ENCODE results near the gene RAB4A.

RAB4A gene

DNA sequence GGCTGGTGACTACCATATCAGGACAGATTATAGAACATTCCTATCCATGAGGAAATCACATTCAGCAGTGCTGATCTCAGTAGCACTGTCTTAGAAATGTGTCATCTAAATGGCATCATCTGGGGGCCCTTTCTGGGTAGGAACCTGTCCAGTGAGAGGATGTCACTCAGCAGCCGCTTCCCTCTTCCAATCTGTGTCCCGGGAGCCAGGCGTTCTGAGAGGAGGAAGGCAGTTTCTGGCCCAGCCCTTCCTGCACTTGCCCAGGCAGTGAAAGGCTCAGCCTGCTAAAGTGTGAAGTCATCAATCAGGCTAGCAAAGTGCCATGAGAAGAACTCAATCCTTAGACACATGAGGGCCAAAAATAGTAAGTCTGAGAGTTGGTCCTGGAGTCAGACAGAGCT lies 25.6 kb downstream of the RAB4A start:
- TF ChIP-seq, protein P1, sequence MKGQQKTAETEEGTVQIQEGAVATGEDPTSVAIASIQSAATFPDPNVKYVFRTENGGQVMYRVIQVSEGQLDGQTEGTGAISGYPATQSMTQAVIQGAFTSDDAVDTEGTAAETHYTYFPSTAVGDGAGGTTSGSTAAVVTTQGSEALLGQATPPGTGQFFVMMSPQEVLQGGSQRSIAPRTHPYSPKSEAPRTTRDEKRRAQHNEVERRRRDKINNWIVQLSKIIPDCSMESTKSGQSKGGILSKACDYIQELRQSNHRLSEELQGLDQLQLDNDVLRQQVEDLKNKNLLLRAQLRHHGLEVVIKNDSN (IDR thresholded peaks at IDR 0.05), result no peak

GRCh38 chr1:229297746-229298145 lies 26.8 kb downstream of the RAB4A start:
- TF ChIP-seq FOXM1 (IDR thresholded peaks at IDR 0.05; ENCODE audit: borderline replicate concordance, low read depth), result no peak
- no peak for TF ChIP-seq NFIC (IDR thresholded peaks at IDR 0.05)

- TF ChIP-seq CEBPB (IDR thresholded peaks at IDR 0.05) (no peak), YY1 (IDR thresholded peaks at IDR 0.05; ENCODE audit: low read depth) (no peak), MAX (IDR thresholded peaks at IDR 0.05) (no peak), ZBTB7A (IDR thresholded peaks at IDR 0.05; ENCODE audit: low read depth) (no peak), REST (IDR thresholded peaks at IDR 0.05; ENCODE audit: low read depth) (no peak), RAD21 (IDR thresholded peaks at IDR 0.05; ENCODE audit: low read depth) (no peak), EGR1 (IDR thresholded peaks at IDR 0.05) (no peak), TAF1 (IDR thresholded peaks at IDR 0.05; ENCODE audit: low read depth) (no peak), TEAD4 (IDR thresholded peaks at IDR 0.05) (no peak), CREB1 (IDR thresholded peaks at IDR 0.05; ENCODE audit: low read depth) (no peak), FOXM1 (IDR thresholded peaks at IDR 0.05; ENCODE audit: borderline replicate concordance, low read depth) (no peak), EP300 (IDR thresholded peaks at IDR 0.05; ENCODE audit: borderline replicate concordance) (no peak), TCF12 (IDR thresholded peaks at IDR 0.05; ENCODE audit: low read depth) (no peak), NFIC (IDR thresholded peaks at IDR 0.05) (no peak)
- TF ChIP-seq, protein P1 (IDR thresholded peaks at IDR 0.05), result no peak
Measured at GRCh38 chr1:229298420-229298819, 27.5 kb downstream of the RAB4A start.

DNA sequence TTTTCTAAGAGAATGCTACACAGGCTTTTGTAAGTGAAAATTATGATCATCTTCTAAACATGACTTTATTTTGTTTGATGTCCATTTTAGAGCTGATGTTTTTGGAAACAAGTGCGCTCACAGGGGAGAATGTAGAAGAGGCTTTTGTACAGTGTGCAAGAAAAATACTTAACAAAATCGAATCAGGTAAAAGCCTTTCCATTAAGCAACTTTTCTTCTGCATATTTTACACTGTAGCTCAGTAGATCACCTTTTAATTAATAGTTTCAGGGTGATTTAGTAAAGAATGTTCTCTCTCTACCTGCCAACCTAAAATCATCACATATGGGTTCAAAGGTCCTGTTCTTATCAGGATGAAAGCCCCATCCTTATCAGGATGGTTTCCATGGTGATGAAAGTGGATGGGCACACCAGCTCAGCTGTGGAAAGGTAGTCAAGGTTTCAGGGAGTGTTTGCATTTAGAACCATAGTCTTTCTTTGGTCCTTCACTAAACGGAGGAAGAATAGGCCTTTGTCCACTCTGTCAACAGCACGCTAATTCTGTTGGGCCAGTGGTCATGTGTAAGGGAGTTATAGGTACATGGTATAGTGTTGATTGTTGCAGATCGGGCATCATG lies 28.1 kb downstream of the RAB4A start:
- TF ChIP-seq RAD21 (IDR thresholded peaks at IDR 0.05; ENCODE audit: low read depth), result no peak
- no peak for TF ChIP-seq REST (IDR thresholded peaks at IDR 0.05; ENCODE audit: low read depth)
- no peak for TF ChIP-seq TEAD4 (IDR thresholded peaks at IDR 0.05)
- no peak for TF ChIP-seq EGR1 (IDR thresholded peaks at IDR 0.05)
- TF ChIP-seq YY1 (IDR thresholded peaks at IDR 0.05; ENCODE audit: low read depth), result no peak
- TF ChIP-seq MAX (IDR thresholded peaks at IDR 0.05), result no peak
- TF ChIP-seq, protein P1 (IDR thresholded peaks at IDR 0.05), result no peak
- no peak for TF ChIP-seq NFIC (IDR thresholded peaks at IDR 0.05)
- no peak for TF ChIP-seq FOXM1 (IDR thresholded peaks at IDR 0.05; ENCODE audit: borderline replicate concordance, low read depth)
- no peak for TF ChIP-seq TCF12 (IDR thresholded peaks at IDR 0.05; ENCODE audit: low read depth)
- TF ChIP-seq ZBTB7A (IDR thresholded peaks at IDR 0.05; ENCODE audit: low read depth), result no peak
- no peak for TF ChIP-seq CREB1 (IDR thresholded peaks at IDR 0.05; ENCODE audit: low read depth)
- no peak for TF ChIP-seq CEBPB (IDR thresholded peaks at IDR 0.05)

- TF ChIP-seq NFIC (IDR thresholded peaks at IDR 0.05) (no peak), TAF1 (IDR thresholded peaks at IDR 0.05; ENCODE audit: low read depth) (no peak)
Measured at GRCh38 chr1:229300099-229300757, 29.3 kb downstream of the RAB4A start.

DNA sequence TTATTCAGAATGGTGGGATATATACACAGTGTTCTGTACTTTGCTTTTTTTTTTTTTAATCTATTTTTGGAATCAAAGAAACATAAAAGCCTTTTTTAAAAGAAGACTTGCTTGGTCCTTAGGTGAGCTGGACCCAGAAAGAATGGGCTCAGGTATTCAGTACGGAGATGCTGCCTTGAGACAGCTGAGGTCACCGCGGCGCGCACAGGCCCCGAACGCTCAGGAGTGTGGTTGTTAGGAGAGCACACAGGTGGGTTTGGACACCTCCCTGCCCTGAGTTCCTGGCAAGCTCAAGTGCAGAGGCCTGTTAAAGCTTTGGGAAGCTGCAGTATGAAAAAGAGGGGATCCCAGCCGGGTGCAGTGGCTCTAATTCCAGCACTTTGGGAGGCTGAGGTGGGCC lies 31.8 kb downstream of the RAB4A start:
- TF ChIP-seq ZBTB7A (IDR thresholded peaks at IDR 0.05; ENCODE audit: low read depth) (no peak), YY1 (IDR thresholded peaks at IDR 0.05; ENCODE audit: low read depth) (no peak), TEAD4 (IDR thresholded peaks at IDR 0.05) (no peak)
